ENCODE measurements around the gene CLCN5. TPM values are rescaled to one million over a fixed set of nuclear protein-coding genes. Genes with fewer than 3 reads are reported as not detected.

The CLCN5 gene
- 3.1 TPM for total RNA-seq

GRCh38 chrX:49922291-49923241, at the start of gene CLCN5:
CLCN5 (plus strand) TSS chrX:49922596; CDS start chrX:49925299, 2,703 bp downstream.
- DNase-seq, result peak; percentile 85

GRCh38 chrX:49876750-49877149, 45.6 kb upstream of the CLCN5 start:
- DNase-seq, result no peak

GRCh38 chrX:49877397-49878101, 44.8 kb upstream of the CLCN5 start:
- DNase-seq, result no peak

DNA sequence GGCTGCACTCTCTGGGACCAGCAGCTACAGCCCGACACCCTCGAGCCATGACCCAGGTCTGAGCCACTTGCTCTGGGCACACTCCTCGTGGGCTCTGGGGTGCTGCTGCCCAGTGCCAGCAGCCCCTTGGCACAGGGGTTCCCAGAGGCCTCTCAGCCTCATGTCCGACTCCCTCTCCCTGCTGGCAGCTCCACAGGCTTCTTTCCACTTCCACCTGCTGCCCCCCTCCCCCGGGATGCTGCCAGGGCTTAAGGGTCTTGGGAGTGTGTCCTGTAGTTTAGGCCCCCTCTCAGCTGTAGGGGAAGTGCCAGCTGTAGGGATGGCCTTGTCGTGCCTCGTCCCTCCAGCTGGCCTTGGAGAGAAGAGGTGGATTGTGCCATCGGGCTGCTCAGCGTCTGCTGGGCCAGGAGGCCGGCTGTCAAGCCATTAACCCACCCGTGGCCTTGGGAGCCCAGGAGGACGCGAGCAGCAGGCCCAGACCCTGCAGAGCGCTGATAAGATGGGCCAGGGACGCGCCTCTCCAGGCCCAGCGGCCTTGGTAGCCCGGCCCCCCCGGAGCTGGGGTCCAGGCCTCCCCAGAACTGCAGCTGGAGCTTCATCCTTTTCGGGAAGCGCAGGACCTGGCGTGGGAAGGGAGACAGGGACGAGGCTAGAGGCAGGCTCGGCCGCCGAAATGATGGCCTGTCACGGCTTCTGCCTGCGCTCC, 44.1 kb upstream of the CLCN5 start:
- DNase-seq, result no peak

DNA sequence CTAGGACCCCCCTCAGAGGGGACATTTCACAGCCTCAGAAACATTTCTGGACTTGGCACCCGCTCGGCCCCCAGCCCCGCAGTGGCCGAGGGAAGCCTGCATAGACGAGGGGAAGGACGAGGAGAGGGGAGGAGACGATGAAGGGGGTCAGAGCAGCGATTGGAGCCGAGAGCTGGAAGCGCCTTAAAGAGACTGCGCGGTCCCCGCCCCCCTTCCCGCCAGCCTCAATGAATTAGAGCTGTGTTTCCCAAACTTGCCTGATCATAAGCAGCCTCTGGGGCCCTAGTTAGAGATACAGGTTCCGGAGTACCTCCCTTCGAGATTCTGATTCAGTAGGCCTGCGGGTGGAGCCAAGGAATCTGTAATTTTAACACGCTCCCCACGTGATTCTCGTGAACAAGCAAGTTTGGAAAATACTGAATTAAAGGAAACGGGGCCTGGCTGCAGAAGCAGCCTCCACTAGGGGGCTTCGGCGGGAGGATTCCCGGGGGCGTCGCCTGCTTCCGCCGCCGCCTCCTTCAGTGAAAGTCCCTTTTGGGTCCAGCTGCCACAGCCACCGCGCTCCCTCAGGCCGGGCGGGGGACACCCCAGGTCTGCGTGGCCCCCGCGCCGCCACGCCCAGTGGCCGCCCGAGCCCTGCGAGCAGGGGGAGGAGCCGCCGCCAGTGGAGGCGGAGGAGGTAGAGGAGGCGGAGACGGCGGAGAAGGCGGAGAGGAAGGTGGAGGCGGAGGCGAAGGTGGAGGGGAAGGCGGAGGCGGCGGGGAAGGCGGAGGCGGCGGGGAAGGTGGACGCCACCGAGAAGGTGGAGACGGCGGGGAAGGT, 43.4 kb upstream of the CLCN5 start, which contains the start of gene USP27X:
USP27X (plus strand) TSS at position 651 of the 822 bp plus-strand sequence. CDS start 824 bp downstream, outside the sequence.
- peak; percentile 58 for DNase-seq

DNA sequence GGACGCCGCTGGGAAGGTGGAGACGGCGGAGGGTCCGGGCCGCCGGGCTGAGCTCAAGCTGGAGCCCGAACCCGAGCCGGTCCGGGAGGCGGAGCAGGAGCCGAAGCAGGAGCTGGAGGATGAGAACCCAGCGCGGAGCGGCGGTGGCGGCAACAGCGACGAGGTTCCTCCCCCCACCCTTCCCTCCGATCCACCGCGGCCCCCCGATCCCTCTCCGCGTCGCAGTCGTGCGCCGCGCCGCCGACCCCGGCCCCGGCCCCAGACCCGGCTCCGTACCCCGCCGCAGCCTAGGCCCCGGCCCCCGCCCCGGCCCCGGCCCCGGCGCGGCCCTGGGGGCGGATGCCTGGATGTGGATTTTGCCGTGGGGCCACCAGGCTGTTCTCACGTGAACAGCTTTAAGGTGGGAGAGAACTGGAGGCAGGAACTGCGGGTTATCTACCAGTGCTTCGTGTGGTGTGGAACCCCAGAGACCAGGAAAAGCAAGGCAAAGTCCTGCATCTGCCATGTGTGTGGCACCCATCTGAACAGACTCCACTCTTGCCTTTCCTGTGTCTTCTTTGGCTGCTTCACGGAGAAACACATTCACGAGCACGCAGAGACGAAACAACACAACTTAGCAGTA, 42.6 kb upstream of the CLCN5 start:
- no peak for DNase-seq

DNA sequence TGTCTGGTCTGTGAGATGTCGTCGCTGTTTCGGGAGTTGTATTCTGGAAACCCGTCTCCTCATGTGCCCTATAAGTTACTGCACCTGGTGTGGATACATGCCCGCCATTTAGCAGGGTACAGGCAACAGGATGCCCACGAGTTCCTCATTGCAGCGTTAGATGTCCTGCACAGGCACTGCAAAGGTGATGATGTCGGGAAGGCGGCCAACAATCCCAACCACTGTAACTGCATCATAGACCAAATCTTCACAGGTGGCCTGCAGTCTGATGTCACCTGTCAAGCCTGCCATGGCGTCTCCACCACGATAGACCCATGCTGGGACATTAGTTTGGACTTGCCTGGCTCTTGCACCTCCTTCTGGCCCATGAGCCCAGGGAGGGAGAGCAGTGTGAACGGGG, 41.7 kb upstream of the CLCN5 start:
- no peak for DNase-seq

DNA sequence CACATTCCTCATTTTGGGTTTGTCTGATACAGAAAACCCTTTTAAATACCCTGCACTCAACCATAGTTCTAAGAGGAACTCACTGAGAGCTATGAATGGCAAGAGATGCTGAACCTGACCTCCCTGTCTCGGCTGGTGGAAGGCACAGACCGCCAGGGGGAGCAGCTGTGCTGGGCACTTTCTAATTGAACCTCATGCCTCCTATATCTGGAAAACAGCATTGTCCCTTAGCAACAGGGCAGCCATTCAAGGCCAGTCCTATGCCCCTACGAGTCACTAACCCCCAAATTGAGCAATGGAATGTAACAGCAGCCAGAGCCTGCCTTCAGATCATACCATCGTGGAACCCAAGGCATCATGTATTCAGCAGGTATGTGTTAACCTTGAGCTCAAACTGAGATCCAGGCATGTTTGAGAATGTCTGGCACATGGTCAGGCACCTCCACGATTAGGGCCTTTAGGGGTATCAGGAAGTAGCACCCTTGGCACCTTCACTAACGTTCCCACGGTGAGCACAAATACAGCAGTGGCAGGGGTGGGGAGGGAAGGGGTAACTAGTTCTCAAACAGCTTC, 38.0 kb upstream of the CLCN5 start:
- DNase-seq, result no peak

DNA sequence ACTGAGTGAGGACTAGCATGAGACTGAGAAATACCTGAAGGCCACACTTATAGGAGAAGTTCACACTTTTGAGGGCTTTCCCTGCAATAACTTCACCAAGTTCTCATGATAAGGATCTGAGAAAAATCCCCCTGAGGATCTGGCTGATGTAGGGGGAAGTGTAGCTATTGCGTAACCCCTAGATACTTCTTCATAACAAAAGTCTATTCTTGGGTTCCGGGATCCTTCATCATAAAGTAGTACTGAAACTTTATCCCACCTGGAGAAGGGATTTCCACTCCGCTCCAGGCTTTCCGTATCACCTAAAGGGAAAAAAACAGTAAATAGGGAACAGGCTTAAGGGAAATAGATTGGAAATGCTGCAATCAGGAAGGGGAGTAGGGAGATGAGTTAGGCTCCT, 29.9 kb upstream of the CLCN5 start:
- no peak for DNase-seq

- no peak for DNase-seq
Observed at GRCh38 chrX:49896951-49897350, 25.4 kb upstream of the CLCN5 start.

DNA sequence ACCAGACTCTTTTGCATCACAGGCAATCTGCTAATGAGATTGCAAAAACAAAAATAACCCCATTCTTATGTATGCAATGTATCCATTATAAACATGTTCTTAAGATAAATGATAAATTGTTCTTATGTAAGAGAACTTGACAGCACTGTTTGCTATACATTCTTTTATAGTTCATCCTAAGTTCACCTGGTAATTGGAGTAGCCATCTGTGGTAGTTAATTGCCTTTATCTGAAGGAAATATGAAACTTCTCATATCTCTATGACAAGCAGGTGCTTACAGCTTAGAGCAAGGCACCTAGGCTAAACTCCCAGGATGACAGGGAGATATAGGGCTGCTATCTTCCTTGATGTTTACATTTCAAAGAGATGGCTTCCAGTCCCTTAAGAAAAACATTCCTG, 21.3 kb upstream of the CLCN5 start:
- no peak for DNase-seq

GRCh38 chrX:49910344-49910743, 12.1 kb upstream of the CLCN5 start:
- no peak for DNase-seq

GRCh38 chrX:49912086-49912485, 10.3 kb upstream of the CLCN5 start:
- DNase-seq, result no peak

- DNase-seq, result no peak
Observed at GRCh38 chrX:49912861-49913260, 9.5 kb upstream of the CLCN5 start.

DNA sequence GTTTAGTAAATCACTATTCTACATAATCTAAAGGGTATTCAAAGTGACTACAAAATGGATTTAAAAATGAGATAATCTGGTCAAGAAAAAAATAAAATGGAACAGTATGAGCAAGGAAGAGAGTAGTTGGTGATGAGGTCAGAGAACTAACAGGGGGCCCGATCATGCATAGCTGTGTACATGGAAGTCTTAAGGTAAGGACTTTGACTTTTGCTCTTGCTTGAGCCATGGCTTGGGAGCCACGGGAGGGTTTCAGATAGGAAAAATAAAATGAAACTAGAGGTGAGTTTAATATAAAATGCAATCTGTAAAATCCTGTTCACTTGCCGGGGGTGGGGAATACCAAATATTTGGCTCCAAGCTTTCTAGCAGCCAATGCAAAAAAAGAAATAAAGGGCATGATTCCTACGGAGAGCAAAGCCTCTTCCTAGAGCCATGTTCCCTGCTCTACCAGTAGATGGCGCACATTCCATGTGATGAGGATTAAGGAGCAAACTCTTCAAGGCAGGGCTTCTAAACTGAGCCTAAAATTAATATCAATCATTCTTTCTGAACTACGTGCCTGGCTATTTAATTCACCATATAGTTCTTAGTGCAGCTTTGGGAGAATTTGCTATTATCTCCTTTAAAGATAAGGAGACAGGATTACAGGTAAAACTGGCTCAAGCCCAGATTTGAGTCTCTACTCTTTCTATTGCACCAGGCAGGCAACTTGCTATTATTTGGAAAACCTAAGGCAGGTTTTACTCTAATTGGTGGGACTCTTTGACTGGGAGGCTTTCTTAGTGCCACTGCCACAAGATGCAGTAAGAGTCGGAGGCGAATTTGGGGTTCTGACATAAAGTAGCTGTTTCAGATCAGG, 6.8 kb upstream of the CLCN5 start:
- DNase-seq, result peak; percentile 5

DNA sequence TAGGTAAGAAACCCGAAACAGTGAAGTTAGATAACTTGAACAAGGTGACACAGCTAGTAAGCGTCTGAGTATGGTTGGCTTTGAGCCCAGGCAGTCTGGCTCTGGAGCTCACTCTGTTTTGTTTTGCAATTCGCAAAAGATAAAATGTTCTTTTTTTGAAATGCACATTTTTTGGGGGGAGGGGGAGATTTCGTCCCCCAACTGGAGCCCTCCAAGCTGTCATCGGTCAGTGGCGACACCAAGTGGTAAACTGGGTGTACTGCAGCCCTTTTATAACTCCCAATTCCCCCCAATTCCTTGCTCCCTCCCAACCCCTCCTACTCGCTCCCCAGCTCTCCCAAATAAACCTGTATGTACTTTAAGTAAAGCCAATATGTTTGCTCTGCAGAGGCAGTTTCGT, 2.8 kb upstream of the CLCN5 start:
- DNase-seq, result no peak

DNA sequence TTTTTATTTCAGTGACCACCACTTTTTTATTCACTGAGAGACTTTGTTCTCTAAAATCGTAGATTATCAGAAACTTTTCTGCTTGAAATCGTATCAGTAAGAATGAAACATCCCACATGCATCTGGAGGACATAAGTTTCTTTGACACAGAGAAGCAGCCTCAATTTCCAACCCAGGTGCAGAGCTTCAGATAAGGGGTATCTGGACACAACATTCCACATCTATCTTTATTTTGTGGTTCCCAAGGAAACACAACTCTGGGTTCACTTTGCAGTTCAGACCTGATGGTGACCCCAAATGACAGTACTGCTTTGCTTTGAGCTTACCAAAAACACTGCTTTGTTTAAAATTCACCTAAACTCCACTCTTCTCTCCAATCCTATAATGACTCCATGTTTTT, 1.3 kb upstream of the CLCN5 start:
- DNase-seq, result no peak

- DNase-seq, result no peak
Observed at GRCh38 chrX:49925176-49925575, 2.8 kb downstream of the CLCN5 start.

DNA sequence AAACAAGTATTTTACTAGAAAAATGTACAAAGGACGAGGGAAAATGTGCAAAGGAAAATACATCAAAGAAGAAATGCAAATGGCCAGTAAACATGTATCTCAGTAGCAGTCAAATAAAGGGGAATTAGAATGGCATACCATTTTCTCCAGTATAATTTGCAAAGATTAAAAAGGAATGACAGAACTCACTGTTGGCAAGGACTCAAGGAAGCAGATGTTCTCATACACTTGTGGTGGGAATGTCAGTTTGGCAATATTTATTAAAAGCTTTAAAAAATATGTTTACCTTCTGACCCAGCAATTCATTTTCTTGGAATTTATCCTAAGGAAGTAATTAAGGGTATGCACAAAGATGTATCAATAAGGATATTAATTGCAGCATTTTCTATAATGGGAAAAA, 7.6 kb downstream of the CLCN5 start:
- DNase-seq, result no peak

DNA sequence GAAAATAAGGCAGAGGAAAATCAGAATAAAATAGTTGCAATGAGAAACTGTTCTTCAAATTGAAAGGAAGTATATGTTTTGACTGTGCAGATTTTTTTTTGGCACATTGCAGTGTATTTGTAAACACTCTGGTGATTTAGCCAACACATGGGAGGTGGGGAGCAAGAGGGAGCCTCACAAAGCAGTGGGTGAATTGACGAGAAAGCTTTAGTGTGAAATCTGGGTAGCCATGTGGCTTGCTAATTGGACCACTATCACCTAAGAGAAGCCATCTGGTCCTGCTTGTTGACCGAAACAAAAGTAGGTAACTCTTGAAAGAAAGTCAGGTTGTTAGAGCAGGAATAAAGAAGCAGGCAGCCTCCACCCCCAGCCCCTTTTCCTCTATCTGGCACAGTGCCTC, 10.4 kb downstream of the CLCN5 start:
- no peak for DNase-seq

Data from occipital lobe (tissue), 2 donors.